Ishikawa (cell line): ENCODE measurements around the gene OSBPL9.

ENCODE experiments used
- CREB1 ChIP-seq: IDR thresholded peaks from 2 replicates; pipeline ENCODE4 v1.6.1; 2012; ENCODE audit warnings: low read depth
- EGR1 ChIP-seq: IDR thresholded peaks from 2 replicates; pipeline ENCODE4 v1.6.1; 2012
- EP300 ChIP-seq: IDR thresholded peaks from 2 replicates; pipeline ENCODE4 v1.6.1; 2012; ENCODE audit warnings: borderline replicate concordance
- RAD21 ChIP-seq: IDR thresholded peaks from 2 replicates; pipeline ENCODE4 v1.6.1; 2012; ENCODE audit warnings: low read depth
- REST ChIP-seq: IDR thresholded peaks from 2 replicates; pipeline ENCODE4 v1.6.1; 2012; ENCODE audit warnings: low read depth, mild to moderate bottlenecking
- TAF1 ChIP-seq: IDR thresholded peaks from 2 replicates; pipeline ENCODE4 v1.6.1; 2012; ENCODE audit warnings: low read depth, mild to moderate bottlenecking
- TCF12 ChIP-seq: IDR thresholded peaks from 2 replicates; pipeline ENCODE4 v1.6.1; 2012; ENCODE audit warnings: low read depth
- USF1 ChIP-seq: IDR thresholded peaks from 2 replicates; pipeline ENCODE4 v1.6.1; 2012
- YY1 ChIP-seq: IDR thresholded peaks from 2 replicates; pipeline ENCODE4 v1.6.1; 2012; ENCODE audit warnings: low read depth

- TF ChIP-seq TAF1: no peak
- TF ChIP-seq EP300: no peak
- no peak for TF ChIP-seq TCF12
- no peak for TF ChIP-seq YY1
- no peak for TF ChIP-seq RAD21
- TF ChIP-seq EGR1: no peak
- TF ChIP-seq REST: no peak
- TF ChIP-seq USF1: no peak
- no peak for TF ChIP-seq CREB1
Measured at GRCh38 chr1:51636764-51637522, 20.1 kb downstream of the OSBPL9 start.
